WTC11 (cell line): ENCODE data around the gene DENND2C.

Experiments used
- ESRRA ChIP-seq: sonication (generic); formaldehyde crosslinking; IDR thresholded peaks from 2 replicates; pipeline ENCODE4 v1.8.1; 2022; ENCODE audit warnings: mild to moderate bottlenecking, missing genetic modification reagents, borderline replicate concordance
- NR1H2 ChIP-seq: sonication (generic); formaldehyde crosslinking; IDR thresholded peaks from 2 replicates; pipeline ENCODE4 v1.9.0; 2021; ENCODE audit warnings: mild to moderate bottlenecking, moderate library complexity, missing genetic modification reagents
- SP1 ChIP-seq: sonication (generic); formaldehyde crosslinking; conservative IDR thresholded peaks from 2 replicates; pipeline ENCODE4 v1.8.1; 2022; ENCODE audit warnings: missing genetic modification reagents
- ZNF232 ChIP-seq: sonication (generic); formaldehyde crosslinking; IDR thresholded peaks from 2 replicates; pipeline ENCODE4 v1.8.0; 2022; ENCODE audit warnings: mild to moderate bottlenecking, missing genetic modification reagents
- TF ChIP-seq, protein P1 (sequence below): sonication (generic); formaldehyde crosslinking; IDR thresholded peaks from 2 replicates; pipeline ENCODE4 v1.8.1; 2023; ENCODE audit warnings: mild to moderate bottlenecking, missing genetic modification reagents, moderate library complexity
- TF ChIP-seq, protein P2 (sequence below): sonication (generic); formaldehyde crosslinking; IDR thresholded peaks from 2 replicates; pipeline ENCODE4 v1.8.0; 2022; ENCODE audit warnings: mild to moderate bottlenecking, missing genetic modification reagents
- TF ChIP-seq, protein P3 (sequence below): sonication (generic); formaldehyde crosslinking; IDR thresholded peaks from 2 replicates; pipeline ENCODE4 v1.8.0; 2022; ENCODE audit warnings: mild to moderate bottlenecking, missing genetic modification reagents
- TF ChIP-seq, protein P4 (sequence below): fragments of 200-600 bp; IDR thresholded peaks from 2 replicates; pipeline ENCODE4 v1.8.0; 2022; ENCODE audit warnings: antibody characterized with exemption
- TF ChIP-seq, protein P5 (sequence below): sonication (generic); formaldehyde crosslinking; IDR thresholded peaks from 2 replicates; pipeline ENCODE4 v1.8.1; 2022; ENCODE audit warnings: mild to moderate bottlenecking, missing genetic modification reagents, moderate library complexity, borderline replicate concordance
- TF ChIP-seq, protein P6 (sequence below): sonication (generic); formaldehyde crosslinking; IDR thresholded peaks from 2 replicates; pipeline ENCODE4 v1.8.1; 2022; ENCODE audit warnings: low read depth, missing genetic modification reagents, borderline replicate concordance

DNA sequence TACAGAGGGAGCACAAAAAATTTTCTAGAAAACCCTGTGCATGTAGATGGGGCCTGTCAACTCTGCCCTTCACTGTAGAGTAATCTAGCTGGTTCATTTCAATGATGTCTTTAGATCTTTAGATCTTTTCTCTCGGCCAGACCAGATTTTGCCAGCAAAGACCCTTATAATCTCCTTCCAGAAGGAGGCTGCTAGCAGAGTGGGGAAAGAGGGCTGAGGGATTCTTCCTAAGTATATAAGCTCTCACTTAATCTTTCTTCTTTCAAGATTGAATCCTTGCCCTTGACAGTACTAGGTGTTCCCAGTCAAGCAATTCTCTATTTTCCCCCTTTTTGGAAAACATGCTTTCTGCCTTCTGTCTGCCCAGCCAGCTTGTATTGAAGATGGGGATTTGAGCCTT lies 122.8 kb downstream of the DENND2C start:
- no peak for TF ChIP-seq ESRRA (CRISPR knock-in tag)
- no peak for TF ChIP-seq ZNF232 (CRISPR knock-in tag)
- TF ChIP-seq, protein P1, sequence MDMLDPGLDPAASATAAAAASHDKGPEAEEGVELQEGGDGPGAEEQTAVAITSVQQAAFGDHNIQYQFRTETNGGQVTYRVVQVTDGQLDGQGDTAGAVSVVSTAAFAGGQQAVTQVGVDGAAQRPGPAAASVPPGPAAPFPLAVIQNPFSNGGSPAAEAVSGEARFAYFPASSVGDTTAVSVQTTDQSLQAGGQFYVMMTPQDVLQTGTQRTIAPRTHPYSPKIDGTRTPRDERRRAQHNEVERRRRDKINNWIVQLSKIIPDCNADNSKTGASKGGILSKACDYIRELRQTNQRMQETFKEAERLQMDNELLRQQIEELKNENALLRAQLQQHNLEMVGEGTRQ (CRISPR knock-in tag) = no peak
- TF ChIP-seq, protein P2, sequence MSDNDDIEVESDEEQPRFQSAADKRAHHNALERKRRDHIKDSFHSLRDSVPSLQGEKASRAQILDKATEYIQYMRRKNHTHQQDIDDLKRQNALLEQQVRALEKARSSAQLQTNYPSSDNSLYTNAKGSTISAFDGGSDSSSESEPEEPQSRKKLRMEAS (CRISPR knock-in tag) = no peak
- TF ChIP-seq, protein P3, sequence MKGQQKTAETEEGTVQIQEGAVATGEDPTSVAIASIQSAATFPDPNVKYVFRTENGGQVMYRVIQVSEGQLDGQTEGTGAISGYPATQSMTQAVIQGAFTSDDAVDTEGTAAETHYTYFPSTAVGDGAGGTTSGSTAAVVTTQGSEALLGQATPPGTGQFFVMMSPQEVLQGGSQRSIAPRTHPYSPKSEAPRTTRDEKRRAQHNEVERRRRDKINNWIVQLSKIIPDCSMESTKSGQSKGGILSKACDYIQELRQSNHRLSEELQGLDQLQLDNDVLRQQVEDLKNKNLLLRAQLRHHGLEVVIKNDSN (CRISPR knock-in tag) = no peak
- TF ChIP-seq, protein P4, sequence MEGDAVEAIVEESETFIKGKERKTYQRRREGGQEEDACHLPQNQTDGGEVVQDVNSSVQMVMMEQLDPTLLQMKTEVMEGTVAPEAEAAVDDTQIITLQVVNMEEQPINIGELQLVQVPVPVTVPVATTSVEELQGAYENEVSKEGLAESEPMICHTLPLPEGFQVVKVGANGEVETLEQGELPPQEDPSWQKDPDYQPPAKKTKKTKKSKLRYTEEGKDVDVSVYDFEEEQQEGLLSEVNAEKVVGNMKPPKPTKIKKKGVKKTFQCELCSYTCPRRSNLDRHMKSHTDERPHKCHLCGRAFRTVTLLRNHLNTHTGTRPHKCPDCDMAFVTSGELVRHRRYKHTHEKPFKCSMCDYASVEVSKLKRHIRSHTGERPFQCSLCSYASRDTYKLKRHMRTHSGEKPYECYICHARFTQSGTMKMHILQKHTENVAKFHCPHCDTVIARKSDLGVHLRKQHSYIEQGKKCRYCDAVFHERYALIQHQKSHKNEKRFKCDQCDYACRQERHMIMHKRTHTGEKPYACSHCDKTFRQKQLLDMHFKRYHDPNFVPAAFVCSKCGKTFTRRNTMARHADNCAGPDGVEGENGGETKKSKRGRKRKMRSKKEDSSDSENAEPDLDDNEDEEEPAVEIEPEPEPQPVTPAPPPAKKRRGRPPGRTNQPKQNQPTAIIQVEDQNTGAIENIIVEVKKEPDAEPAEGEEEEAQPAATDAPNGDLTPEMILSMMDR = no peak
- no peak for TF ChIP-seq SP1
- TF ChIP-seq, protein P5, sequence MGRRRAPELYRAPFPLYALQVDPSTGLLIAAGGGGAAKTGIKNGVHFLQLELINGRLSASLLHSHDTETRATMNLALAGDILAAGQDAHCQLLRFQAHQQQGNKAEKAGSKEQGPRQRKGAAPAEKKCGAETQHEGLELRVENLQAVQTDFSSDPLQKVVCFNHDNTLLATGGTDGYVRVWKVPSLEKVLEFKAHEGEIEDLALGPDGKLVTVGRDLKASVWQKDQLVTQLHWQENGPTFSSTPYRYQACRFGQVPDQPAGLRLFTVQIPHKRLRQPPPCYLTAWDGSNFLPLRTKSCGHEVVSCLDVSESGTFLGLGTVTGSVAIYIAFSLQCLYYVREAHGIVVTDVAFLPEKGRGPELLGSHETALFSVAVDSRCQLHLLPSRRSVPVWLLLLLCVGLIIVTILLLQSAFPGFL (CRISPR knock-in tag) = no peak
- TF ChIP-seq, protein P6, sequence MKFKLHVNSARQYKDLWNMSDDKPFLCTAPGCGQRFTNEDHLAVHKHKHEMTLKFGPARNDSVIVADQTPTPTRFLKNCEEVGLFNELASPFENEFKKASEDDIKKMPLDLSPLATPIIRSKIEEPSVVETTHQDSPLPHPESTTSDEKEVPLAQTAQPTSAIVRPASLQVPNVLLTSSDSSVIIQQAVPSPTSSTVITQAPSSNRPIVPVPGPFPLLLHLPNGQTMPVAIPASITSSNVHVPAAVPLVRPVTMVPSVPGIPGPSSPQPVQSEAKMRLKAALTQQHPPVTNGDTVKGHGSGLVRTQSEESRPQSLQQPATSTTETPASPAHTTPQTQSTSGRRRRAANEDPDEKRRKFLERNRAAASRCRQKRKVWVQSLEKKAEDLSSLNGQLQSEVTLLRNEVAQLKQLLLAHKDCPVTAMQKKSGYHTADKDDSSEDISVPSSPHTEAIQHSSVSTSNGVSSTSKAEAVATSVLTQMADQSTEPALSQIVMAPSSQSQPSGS (CRISPR knock-in tag) = no peak
- no peak for TF ChIP-seq NR1H2 (CRISPR knock-in tag)
